Heart right ventricle (tissue), 16 donors: ENCODE data around the gene DOCK1. TPM values are rescaled to one million over a fixed set of nuclear protein-coding genes. Genes with fewer than 3 reads are reported as not detected.

Experiments used
- ATAC-seq, 8 donors: fragments of 200-7000 bp; cut with Tn5 transposase; one replicate each; pipeline ENCODE4 v1.9.1; 2020; ENCODE audit warnings: mild to moderate bottlenecking in 8 of 8, moderate library complexity in 8 of 8, moderate number of reproducible peaks in 1 of 8
- DNase-seq, 2 donors: peaks; one replicate each; pipeline ENCODE4 v3.0.0-alpha.2; 2020
- H3K27ac ChIP-seq, 10 donors: fragments of 200-600 bp; sonication (generic) in 2 of 10; one replicate each; pipeline versions ENCODE4 v1.5.0 to v1.8.0; 2020 to 2022; ENCODE audit warnings: mild to moderate bottlenecking in 3 of 10
- H3K27me3 ChIP-seq, 7 donors: fragments of 200-600 bp; one replicate each; pipeline ENCODE4 v1.8.0; 2021 to 2022; ENCODE audit warnings: mild to moderate bottlenecking in 2 of 7
- H3K36me3 ChIP-seq, 9 donors: fragments of 200-600 bp; sonication (generic) in 1 of 9; one replicate each; pipeline versions ENCODE4 v1.5.0 to v1.8.0; 2020 to 2022; ENCODE audit warnings: mild to moderate bottlenecking in 2 of 9
- H3K4me1 ChIP-seq, 9 donors: fragments of 200-600 bp; sonication (generic) in 1 of 9; one replicate each; pipeline versions ENCODE4 v1.5.0 to v1.8.0; 2020 to 2022; ENCODE audit warnings: mild to moderate bottlenecking in 4 of 9
- H3K4me3 ChIP-seq, 10 donors: fragments of 200-600 bp; sonication (generic) in 2 of 10; one replicate each; pipeline versions ENCODE4 v1.5.0 to v1.8.0; 2020 to 2022; ENCODE audit warnings: mild to moderate bottlenecking in 7 of 10, moderate library complexity in 2 of 10
- H3K9me3 ChIP-seq, 11 donors: fragments of 200-600 bp in 10 of 11; sonication (generic) in 2 of 11; one replicate each; pipeline versions ENCODE4 v1.5.0 to v1.8.0; 2013 to 2022; ENCODE audit warnings: mild to moderate bottlenecking in 2 of 11, control low read depth in 1 of 11, moderate library complexity in 1 of 11
- WGBS, 2 donors: extraction: QIAGEN DNeasy Blood & Tissue Kit; methylation state at CpG; one replicate each; pipeline ENCODE4 v1.1.7; 2013; ENCODE audit warnings: inconsistent platforms in 1 of 2; 5-methylcytosine and 5-hydroxymethylcytosine counted together
- intact Hi-C, 10 donors: fragments of 100-400 bp; cut with DNase I; formaldehyde crosslinking; loops; one replicate each; pipeline versions ENCODE4 v1.11.1 to v1.14.2; 2022
- polyA plus RNA-seq, 2 donors: library from polyadenylated mRNA; stranded (reverse); fragments of 200-250 nt; gene quantifications; one replicate each; pipeline ENCODE4 v1.2.3, GENCODE V29; 2013
- total RNA-seq, 10 donors: library from RNA; stranded (reverse); fragmentation: NEBNext Ultra II Directional in 3 of 10; extraction: Animal tissue kit (Norgen Biotek cat#: 25700) in 3 of 10; gene quantifications; one replicate each; pipeline versions ENCODE4 v1.2.1 to v1.2.4, GENCODE V29; 2021 to 2023
- TF ChIP-seq, protein P1 (sequence below), 9 donors: fragments of 200-600 bp; sonication (generic) in 2 of 9; IDR thresholded peaks; one replicate each; pipeline versions ENCODE4 v1.5.0 to v1.8.0; 2021 to 2022; ENCODE audit warnings: antibody characterized with exemption in 9 of 9, mild to moderate bottlenecking in 5 of 9, moderate library complexity in 1 of 9
- donor health status: Arrhythmogenic right ventricular cardiomyopathy.
- donor health status: ischemic (EF 13 %, LVEDD 7.1; RV severe dilation, severe dysfunction).
- donor health status: healthy with polysubstance abuse.
- donor health status: DM: no; HTN: yes; CAD: no.
- donor health status: DM: no; HTN: no; CAD: no.
- donor health status: ischemic (EF 25% LVEDD 6.9; RV normal size, moderate dysfunction).
- donor health status: ischemic (EF 25% LVEDD 5.7; RV mildly dilated, moderate dysfunction).
- donor health status: healthy.
- donor health status: DM: yes; HTN: yes; CAD: no.
- donor health status: Ischemic cardiomyopathy.
- donor health status: ischemic (EF 35%, LVEDD 5.7; RV mildly dilated, moderate dysfunction).
- donor health status: nonischemic (EF 11% LVEDD 7.7; RV severe dilation, severe dysfunction).
- donor health status: DM: yes; HTN: yes; CAD: no.
- donor health status: PGD.
- donor health status: ischemic (EF 29% LVEDD 5.4; RV normal size, mild dysfunction).
- donor health status: nonischemic (EF 23%, LVEDD 6.1; RV moderate dilation, normal function).

The DOCK1 gene
- total and polyA plus RNA-seq, 12 donors, result 7.8 to 26.7 (median 19.8) TPM

DNA sequence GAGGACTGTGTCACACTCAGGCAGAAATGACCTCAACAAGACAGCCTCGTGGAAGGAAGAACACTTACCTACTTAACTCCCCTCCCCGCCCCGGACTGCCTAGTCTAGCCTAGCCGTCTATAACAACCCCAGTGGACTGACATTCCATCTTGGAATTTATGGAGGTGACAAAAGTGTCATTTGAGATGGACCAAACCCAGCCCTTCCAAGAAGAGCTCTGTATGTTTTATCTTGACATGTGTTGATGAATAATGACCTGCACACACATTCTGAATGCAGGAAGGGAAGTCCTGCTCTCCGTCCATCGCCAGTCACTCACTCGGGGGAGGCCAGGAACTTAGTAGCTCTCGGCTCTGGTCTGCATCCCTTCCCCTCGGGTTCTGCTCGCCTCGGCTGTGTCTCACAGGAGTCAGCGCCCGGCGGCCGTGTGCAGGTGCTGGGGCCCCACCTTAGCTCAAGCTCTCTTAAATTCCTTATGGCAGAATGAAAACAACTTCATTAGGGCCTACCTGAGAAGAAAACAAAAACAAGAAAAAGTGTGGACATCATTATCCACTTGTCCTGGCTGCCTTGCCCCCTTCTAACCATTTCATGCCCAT lies 503.0 kb downstream of the DOCK1 start:
- intact Hi-C loops, result no loop called here
- ATAC-seq (no peak), DNase-seq (no peak)
- TF ChIP-seq, protein P1, sequence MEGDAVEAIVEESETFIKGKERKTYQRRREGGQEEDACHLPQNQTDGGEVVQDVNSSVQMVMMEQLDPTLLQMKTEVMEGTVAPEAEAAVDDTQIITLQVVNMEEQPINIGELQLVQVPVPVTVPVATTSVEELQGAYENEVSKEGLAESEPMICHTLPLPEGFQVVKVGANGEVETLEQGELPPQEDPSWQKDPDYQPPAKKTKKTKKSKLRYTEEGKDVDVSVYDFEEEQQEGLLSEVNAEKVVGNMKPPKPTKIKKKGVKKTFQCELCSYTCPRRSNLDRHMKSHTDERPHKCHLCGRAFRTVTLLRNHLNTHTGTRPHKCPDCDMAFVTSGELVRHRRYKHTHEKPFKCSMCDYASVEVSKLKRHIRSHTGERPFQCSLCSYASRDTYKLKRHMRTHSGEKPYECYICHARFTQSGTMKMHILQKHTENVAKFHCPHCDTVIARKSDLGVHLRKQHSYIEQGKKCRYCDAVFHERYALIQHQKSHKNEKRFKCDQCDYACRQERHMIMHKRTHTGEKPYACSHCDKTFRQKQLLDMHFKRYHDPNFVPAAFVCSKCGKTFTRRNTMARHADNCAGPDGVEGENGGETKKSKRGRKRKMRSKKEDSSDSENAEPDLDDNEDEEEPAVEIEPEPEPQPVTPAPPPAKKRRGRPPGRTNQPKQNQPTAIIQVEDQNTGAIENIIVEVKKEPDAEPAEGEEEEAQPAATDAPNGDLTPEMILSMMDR (IDR thresholded peaks at IDR 0.05), result no peak
- Histone ChIP-seq H3K36me3 (peaks cover 0 to 83% (median 7%) of the 10 kb centered on the region in 9 donors), H3K9me3 (no peaks in the 10 kb centered on the region), H3K4me3 (no peak overlapping the region), H3K27me3 (no peaks in the 10 kb centered on the region), H3K27ac (no peak overlapping the region), H3K4me1 (no peaks in the 10 kb centered on the region)
- 73 to 84% methylated on average over 15 of the region's 15 CpGs for WGBS, 2 donors

DNA sequence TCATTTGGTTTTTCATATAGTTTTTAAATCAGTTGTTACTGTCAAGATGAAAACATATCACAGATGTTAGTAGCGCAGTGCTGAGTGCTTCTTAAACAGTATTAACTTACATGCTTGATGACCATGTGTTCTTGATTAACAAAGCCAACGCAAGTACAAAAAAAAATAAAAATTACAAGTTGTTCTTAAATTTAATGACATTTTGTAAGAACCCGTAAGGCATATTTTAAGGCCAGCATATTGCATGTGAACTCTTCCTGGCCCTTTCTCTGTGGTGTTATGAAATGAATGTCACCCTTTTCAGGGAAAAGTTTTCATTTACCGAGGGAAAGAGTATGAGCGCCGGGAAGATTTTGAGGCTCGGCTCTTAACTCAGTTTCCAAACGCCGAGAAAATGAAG lies 503.5 kb downstream of the DOCK1 start:
- DNase-seq (no peak), ATAC-seq (no peak)
- no peak overlapping the region for H3K27ac ChIP-seq
- H3K4me3 ChIP-seq, result no peak overlapping the region
- H3K36me3 ChIP-seq, result peaks cover 0 to 83% (median 7%) of the 10 kb centered on the region in 9 donors
- TF ChIP-seq, protein P1 (IDR thresholded peaks at IDR 0.05), result no peak
- intact Hi-C loops, result no loop called here
- WGBS, 2 donors, result 94 to 95% methylated on average over 9 of the region's 9 CpGs
- H3K9me3 ChIP-seq, result no peaks in the 10 kb centered on the region
- no peaks in the 10 kb centered on the region for H3K27me3 ChIP-seq
- H3K4me1 ChIP-seq, result no peaks in the 10 kb centered on the region

DNA sequence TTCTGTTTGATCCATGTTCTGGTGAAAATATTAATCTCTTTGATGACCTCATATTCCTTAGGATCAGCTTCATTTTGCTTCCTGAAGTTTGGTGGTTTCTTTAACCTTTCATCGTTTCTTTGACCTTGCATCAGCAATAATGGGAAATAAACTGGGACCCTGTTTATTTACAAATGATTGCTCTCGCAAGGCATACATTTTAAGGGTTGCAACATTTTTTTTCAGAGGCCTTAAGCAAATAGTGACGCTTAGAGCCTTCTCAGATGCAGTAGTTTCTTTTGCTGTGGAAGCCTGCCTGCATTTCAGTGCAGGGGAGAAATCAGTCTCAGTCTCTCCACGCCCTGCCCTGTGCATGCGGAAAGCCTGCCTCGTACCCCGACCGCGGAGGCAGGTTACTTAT lies 504.8 kb downstream of the DOCK1 start:
- TF ChIP-seq, protein P1 (IDR thresholded peaks at IDR 0.05), result no peak

DNA sequence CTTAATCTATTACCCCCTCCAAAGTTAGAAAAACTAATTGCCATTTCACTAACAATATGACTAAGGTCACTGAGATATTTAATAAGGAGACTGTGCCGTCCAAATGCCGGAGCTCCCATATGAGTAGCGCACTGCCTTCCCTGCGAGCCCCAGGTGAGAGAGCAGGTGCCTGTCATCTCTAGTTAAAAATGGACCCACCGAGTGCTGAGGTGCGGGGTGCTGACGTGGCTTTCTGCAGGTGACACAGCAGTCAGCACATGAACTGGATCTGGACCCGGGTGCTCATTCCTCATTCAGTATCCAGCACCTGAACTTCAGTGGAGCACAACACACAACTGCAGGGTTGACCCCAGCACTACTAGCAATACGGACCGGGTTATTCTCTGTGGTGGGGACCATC lies 505.8 kb downstream of the DOCK1 start:
- 95 to 96% methylated on average over 10 of the region's 10 CpGs for WGBS, 2 donors
- TF ChIP-seq, protein P1 (IDR thresholded peaks at IDR 0.05), result no peak
- ATAC-seq, result no peak
- H3K36me3 ChIP-seq, result peaks cover 0 to 83% (median 7%) of the 10 kb centered on the region in 9 donors
- intact Hi-C loops, result no loop called here
- no peak overlapping the region for H3K4me3 ChIP-seq
- no peak overlapping the region for H3K27ac ChIP-seq
- DNase-seq, result no peak
- no peaks in the 10 kb centered on the region for H3K27me3 ChIP-seq
- no peaks in the 10 kb centered on the region for H3K9me3 ChIP-seq
- no peaks in the 10 kb centered on the region for H3K4me1 ChIP-seq

More for the DNA sequence above, 504.8 kb downstream of the DOCK1 start:
- H3K27me3 ChIP-seq, result no peaks in the 10 kb centered on the region
- ATAC-seq, result no peak
- WGBS, 2 donors, result 93 to 94% methylated on average over 9 of the region's 9 CpGs
- H3K36me3 ChIP-seq, result peaks cover 0 to 82% (median 7%) of the 10 kb centered on the region in 9 donors
- no peak overlapping the region for H3K27ac ChIP-seq
- intact Hi-C loops, result no loop called here
- H3K4me3 ChIP-seq, result no peak overlapping the region
- H3K4me1 ChIP-seq, result no peaks in the 10 kb centered on the region
- no peaks in the 10 kb centered on the region for H3K9me3 ChIP-seq
- DNase-seq, result no peak
